Raji (cell line): ENCODE results near the gene RNF212.

Experiments
- POLR2A ChIP-seq: IDR thresholded peaks from 2 replicates; pipeline ENCODE4 v1.6.1; 2011; ENCODE audit warnings: low read depth, low read length, control low read depth; ENCODE audit not compliant: insufficient read depth

RNF212 gene

GRCh38 chr4:1029529-1029928, 83.8 kb downstream of the RNF212 start:
- TF ChIP-seq POLR2A = no peak

- no peak for TF ChIP-seq POLR2A
These were observed 84.7 kb downstream of the RNF212 start for GRCh38 chr4:1028574-1029220.

GRCh38 chr4:1027915-1028238, 85.5 kb downstream of the RNF212 start:
- no peak for TF ChIP-seq POLR2A

GRCh38 chr4:1027219-1027914, 86.0 kb downstream of the RNF212 start:
- no peak for TF ChIP-seq POLR2A

GRCh38 chr4:1026115-1026514, 87.2 kb downstream of the RNF212 start:
- peak; percentile 42; the same call in 1 of the 2 replicates for TF ChIP-seq POLR2A

- TF ChIP-seq POLR2A = no peak
These were observed 88.3 kb downstream of the RNF212 start for GRCh38 chr4:1024882-1025545.

GRCh38 chr4:1023895-1024740, 89.2 kb downstream of the RNF212 start:
- TF ChIP-seq POLR2A = no peak

- TF ChIP-seq POLR2A = no peak
These were observed 90.2 kb downstream of the RNF212 start for GRCh38 chr4:1023075-1023640.

- no peak for TF ChIP-seq POLR2A
These were observed 90.7 kb downstream of the RNF212 start for GRCh38 chr4:1022739-1023066.

- TF ChIP-seq POLR2A = no peak
These were observed 91.2 kb downstream of the RNF212 start for GRCh38 chr4:1022051-1022738.
